Measurements from ENCODE around the gene THOC1.

GRCh38 chr18:181711-182110 lies 86.1 kb downstream of the THOC1 start:
- TF ChIP-seq EZH2 (IDR thresholded peaks at IDR 0.05; ENCODE audit: borderline replicate concordance, low read length), result no peak
- no peak for TF ChIP-seq CTCF (conservative IDR thresholded peaks at IDR 0.05 in 1 of 2, IDR thresholded peaks at IDR 0.05 in 1 of 2; ENCODE audit: extremely low read depth in 1 of 2, insufficient read depth in 1 of 2, low read depth in 1 of 2, low read length in 2 of 2)

All from mammary epithelial cell (primary cell).